Measurements from ENCODE around the gene ZDHHC19.
"Not testable (repeated sequence)": the region's sequence is repeated elsewhere in the genome, so short reads cannot be mapped to it uniquely, and the experiment has no call there.

The ZDHHC19 gene

DNA sequence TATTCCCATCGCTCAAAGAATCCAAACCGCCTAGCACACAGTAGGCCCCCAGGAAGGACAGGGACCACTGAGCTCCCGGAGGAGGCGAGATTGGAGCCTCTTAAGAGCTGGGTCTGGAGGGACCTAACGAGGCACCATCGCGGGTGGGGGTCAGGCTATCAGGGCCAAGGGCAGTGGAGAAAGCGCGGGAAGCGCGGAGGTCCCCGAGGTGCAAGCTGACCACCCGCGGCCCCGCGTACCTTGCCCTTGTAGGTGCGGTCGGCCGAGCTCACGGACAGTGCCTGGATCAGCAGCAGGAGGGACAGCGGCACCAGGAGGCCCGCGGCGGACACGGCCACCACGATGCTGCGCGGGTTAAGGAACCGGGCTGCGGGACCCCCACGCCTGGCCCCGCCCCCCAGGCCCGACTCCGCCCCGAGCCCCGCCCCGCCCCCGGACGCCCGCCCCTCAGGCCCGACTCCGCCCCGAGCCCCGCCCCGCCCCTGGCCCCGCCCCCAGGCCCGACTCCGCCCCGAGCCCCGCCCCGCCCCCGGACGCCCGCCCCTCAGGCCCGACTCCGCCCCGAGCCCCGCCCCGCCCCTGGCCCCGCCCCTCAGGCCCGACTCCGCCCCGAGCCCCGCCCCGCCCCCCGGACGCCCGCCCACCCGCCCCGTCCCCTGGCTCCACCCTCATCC, 3.9 kb downstream of the ZDHHC19 start:
- no peak overlapping the region for H3K27ac ChIP-seq
- no peak for DNase-seq (ENCODE audit: low read depth, low spot score)

GRCh38 chr3:196205442-196206205, 5.6 kb downstream of the ZDHHC19 start:
- not testable (repeated sequence) for DNase-seq (ENCODE audit: low read depth, low spot score); H3K27ac ChIP-seq

GRCh38 chr3:196203846-196204245, 7.4 kb downstream of the ZDHHC19 start:
- H3K27ac ChIP-seq, result no peak overlapping the region
- DNase-seq (ENCODE audit: low read depth, low spot score), result no peak

GRCh38 chr3:196202516-196202970, 8.7 kb downstream of the ZDHHC19 start:
- no peak overlapping the region for H3K27ac ChIP-seq
- DNase-seq (ENCODE audit: low read depth, low spot score), result no peak

GRCh38 chr3:196198771-196199753, 12.1 kb downstream of the ZDHHC19 start:
- no peak overlapping the region for H3K27ac ChIP-seq
- no peak for DNase-seq (ENCODE audit: low read depth, low spot score)

GRCh38 chr3:196198081-196198675, 13.0 kb downstream of the ZDHHC19 start:
- DNase-seq (ENCODE audit: low read depth, low spot score), result no peak

DNA sequence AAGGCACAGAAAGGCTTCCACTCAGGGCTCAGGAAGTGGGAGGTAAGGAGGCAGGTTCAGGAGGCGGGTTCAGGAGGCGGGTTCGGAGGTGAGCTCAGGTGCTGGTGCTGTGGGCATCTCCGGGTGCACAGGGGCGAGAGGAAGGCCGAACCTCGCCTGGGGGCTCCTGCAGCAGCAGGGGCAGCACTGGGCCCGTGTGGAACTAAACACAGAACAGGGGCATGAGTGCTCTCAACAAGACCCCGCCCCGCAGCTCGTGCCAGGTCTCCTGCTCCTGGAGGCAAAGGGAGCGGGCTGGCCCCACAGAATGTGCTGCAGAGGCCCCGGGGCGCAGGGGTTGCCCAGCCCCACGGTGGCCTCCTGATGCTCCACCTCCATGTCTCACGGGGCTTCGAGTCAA, 13.7 kb downstream of the ZDHHC19 start:
- no peak for DNase-seq (ENCODE audit: low read depth, low spot score)
- H3K27ac ChIP-seq, result no peak overlapping the region

More at GRCh38 chr3:196198081-196198675, 13.0 kb downstream of the ZDHHC19 start:
- no peak overlapping the region for H3K27ac ChIP-seq

DNA sequence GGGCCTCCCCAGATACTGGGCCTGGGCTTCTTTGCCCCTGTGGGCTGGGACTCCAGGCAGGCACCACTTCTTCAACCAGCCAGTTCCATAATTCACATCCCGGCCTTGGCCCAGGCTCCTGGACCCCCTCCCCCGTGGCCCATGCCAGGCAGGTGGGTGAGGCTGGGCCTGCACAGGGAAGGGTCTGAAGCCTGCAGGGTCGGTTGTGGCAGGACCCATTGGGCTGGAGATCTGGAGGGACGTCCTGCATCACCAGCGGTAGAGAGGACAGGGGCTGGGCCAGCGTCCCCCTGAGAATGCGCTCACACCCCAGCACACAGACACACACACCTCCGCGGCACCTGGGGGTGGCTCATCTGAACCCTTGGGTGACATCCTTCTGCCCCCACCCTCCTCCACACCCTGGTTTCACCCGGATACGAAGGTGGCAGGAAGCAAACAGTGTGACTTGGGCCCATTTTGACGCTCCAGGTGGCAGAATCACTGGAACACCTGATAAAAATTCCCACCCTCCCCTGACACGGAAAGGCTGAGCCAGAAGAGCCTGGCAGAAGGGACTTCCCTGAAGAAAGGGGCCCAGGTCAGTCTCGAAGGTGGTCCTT, 15.4 kb downstream of the ZDHHC19 start:
- no peak overlapping the region for H3K27ac ChIP-seq
- DNase-seq (ENCODE audit: low read depth, low spot score), result no peak

- H3K27ac ChIP-seq, result no peak overlapping the region
- no peak for DNase-seq (ENCODE audit: low read depth, low spot score)
These were observed 16.7 kb downstream of the ZDHHC19 start for GRCh38 chr3:196194542-196194915.

- no peak for DNase-seq (ENCODE audit: low read depth, low spot score)
- H3K27ac ChIP-seq, result no peak overlapping the region
These were observed 17.3 kb downstream of the ZDHHC19 start for GRCh38 chr3:196193736-196194541.

DNA sequence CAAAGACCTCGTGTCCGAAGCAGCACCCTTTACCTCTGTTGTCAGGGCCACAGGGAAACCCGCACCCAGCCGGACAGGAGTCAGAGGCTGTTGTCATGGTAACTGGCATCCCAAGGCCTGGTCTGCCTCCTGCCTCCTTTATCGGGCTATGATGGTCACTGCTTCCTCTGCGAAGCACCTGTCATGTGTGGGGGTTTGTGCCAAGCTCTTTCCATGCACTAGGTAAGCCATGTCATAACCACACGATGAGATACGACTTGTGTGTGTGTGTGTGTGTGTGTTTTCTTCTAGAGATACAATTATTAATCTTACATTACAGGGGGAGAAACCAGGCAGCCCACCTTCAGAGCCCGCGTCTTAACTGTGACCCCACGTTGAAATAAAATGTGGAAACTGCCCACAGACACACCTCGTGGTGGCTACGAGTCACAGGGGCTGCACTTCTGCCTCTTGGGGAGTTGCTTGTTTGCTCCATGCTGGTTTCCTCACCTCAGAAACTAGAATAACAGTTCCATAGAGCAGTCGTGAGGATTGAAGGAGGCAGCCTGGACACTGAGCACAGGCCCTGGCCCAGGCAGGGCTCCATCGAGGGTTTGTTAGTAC, 18.0 kb downstream of the ZDHHC19 start:
- no peak overlapping the region for H3K27ac ChIP-seq
- no peak for DNase-seq (ENCODE audit: low read depth, low spot score)

GRCh38 chr3:196192524-196193051, 18.6 kb downstream of the ZDHHC19 start:
- no peak overlapping the region for H3K27ac ChIP-seq
- DNase-seq (ENCODE audit: low read depth, low spot score), result no peak

GRCh38 chr3:196192036-196192523, 19.1 kb downstream of the ZDHHC19 start:
- no peak overlapping the region for H3K27ac ChIP-seq
- DNase-seq (ENCODE audit: low read depth, low spot score), result no peak

- no peak for DNase-seq (ENCODE audit: low read depth, low spot score)
- H3K27ac ChIP-seq, result no peak overlapping the region
These were observed 21.4 kb downstream of the ZDHHC19 start for GRCh38 chr3:196189566-196190347.

DNA sequence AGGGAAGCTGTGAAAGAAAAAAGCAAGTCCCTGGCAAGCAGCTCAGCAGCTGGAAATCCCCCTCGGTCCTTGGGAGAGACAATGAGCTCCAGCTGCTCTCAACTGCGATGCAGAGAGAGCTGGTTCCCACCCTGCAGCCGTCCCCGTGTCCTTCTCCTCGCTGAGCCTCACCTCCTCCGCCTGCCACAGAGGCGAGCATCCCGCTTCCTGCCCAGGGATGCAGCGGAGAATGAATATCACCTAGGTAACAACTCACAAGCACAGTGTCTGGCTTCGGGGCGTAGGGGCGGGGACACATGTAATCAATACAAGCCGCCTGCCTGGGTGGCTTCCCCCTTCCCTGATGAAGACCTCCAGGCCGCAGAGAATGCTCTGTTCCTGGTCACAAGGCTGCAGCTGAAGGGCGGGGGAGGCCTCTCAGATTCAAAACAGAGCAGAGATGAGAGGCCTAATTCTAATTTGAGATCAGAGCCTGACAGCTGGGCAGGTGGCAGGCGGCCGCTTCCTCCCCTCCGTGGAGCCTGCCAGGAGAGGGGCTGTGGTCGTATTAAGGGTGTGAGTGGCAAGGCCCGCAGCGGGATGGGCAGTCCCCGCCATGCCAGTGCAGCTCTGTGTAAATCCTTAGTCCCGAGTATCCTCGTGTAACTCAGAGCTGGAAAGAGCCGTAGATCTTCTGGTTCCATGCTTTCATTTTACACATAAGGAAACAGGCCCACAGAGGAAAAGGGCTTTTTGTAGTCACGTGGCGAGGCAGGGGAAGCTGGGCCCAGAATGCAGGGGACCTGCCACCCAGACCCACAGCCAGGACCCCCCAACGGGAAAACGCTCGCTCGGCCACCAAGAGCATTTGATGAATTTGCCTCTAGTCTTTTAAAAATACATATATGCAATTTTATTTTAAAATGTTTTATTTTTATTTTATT, 24.3 kb downstream of the ZDHHC19 start:
- no peak overlapping the region for H3K27ac ChIP-seq
- no peak for DNase-seq (ENCODE audit: low read depth, low spot score)

GRCh38 chr3:196184881-196185280, 26.3 kb downstream of the ZDHHC19 start:
- H3K27ac ChIP-seq, result no peak overlapping the region
- DNase-seq (ENCODE audit: low read depth, low spot score), result no peak

- not testable (repeated sequence) for DNase-seq (ENCODE audit: low read depth, low spot score); H3K27ac ChIP-seq
These were observed 27.1 kb downstream of the ZDHHC19 start for GRCh38 chr3:196184169-196184432.
